Heart left ventricle (tissue), 13 donors: ENCODE measurements around the gene TRIP11.

Source experiments
- CTCF ChIP-seq, 12 donors: fragments of 200-600 bp; sonication (generic) in 4 of 12; IDR thresholded peaks; one replicate each; pipeline versions ENCODE4 v1.5.0 to v1.8.0; 2018 to 2022; ENCODE audit warnings: antibody characterized with exemption in 12 of 12, mild to moderate bottlenecking in 5 of 12
- POLR2A ChIP-seq, 2 donors: fragments of 450-650 bp; IDR thresholded peaks; one replicate each; pipeline ENCODE4 v1.6.1; 2017; ENCODE audit warnings: antibody characterized with exemption in 2 of 2, mild to moderate bottlenecking in 2 of 2, moderate library complexity in 2 of 2
- donor health status: ischemic (EF 13 %, LVEDD 7.1; RV severe dilation, severe dysfunction).
- donor health status: DM: no; HTN: yes; CAD: no.
- donor health status: DM: no; HTN: no; CAD: no.
- donor health status: ischemic (EF 25% LVEDD 6.9; RV normal size, moderate dysfunction).
- donor health status: ischemic (EF 25% LVEDD 5.7; RV mildly dilated, moderate dysfunction).
- donor health status: ischemic (EF 35%, LVEDD 5.7; RV mildly dilated, moderate dysfunction).
- donor health status: nonischemic (EF 11% LVEDD 7.7; RV severe dilation, severe dysfunction).
- donor health status: DM: yes; HTN: yes; CAD: no.
- donor health status: PGD.
- donor health status: ischemic (EF 29% LVEDD 5.4; RV normal size, mild dysfunction).
- donor health status: nonischemic (EF 23%, LVEDD 6.1; RV moderate dilation, normal function).

DNA sequence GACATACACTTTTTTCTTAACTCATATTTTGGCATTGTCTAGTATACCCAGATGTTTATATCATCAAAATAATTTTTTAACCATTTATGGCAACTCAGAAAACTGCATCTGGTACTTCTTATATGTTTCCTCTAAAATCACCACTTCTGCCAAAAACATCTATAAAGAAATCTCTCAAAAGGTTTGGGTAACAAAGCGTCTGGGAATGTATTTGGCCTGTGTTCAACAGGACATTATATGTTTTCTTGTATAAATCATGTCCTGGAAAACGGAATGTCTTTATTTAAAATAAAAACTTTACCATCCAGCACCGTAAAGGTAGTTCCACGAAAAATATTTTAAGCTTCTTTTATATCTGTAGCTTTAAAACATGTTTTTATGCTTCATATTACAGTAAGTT is 56.3 kb downstream of the TRIP11 start:
- TF ChIP-seq POLR2A (IDR thresholded peaks at IDR 0.05) (no peak), CTCF (IDR thresholded peaks at IDR 0.05) (no peak)
